Esophagus squamous epithelium (tissue), 4 donors: ENCODE data around the gene MKRN3.

Experiments used
- CTCF ChIP-seq, 6 experiments: fragments of 450-650 bp in 4 of 6; fragments of 200-600 bp in 2 of 6; sonication (generic) in 2 of 6; IDR thresholded peaks; one replicate each; pipeline ENCODE4 v1.5.1; 2016 to 2019; ENCODE audit warnings: antibody characterized with exemption in 6 of 6, mild to moderate bottlenecking in 4 of 6, moderate library complexity in 4 of 6
- POLR2A ChIP-seq, 4 donors: fragments of 450-650 bp; IDR thresholded peaks; one replicate each; pipeline ENCODE4 v1.6.1; 2017; ENCODE audit warnings: antibody characterized with exemption in 4 of 4, mild to moderate bottlenecking in 4 of 4, moderate library complexity in 3 of 4

GRCh38 chr15:23518104-23518503, 47.4 kb upstream of the MKRN3 start:
- TF ChIP-seq POLR2A (IDR thresholded peaks at IDR 0.05), result no peak
- no peak for TF ChIP-seq CTCF (IDR thresholded peaks at IDR 0.05)
